ENCODE data around the gene DUOX1.

DNA sequence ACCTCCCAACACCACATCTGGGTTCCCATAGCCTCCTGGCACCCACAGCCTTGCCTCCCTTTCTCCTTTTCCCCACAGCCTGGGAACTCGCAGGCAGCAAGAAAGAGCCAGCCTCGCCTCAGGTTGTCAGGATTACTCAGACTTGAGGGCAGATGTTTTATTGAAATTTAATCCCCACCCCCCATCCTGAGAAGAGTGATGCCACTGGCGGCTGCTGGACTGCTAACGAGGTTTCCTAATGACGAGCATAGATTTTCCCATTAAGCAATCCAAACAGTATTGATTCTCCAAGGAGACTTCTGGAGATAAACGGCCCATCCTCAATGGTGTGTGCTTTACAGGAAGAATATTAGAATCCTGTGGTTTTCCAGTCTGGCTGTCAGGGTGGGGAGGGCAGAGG lies 44.3 kb downstream of the DUOX1 start:
- TF ChIP-seq MXI1 (IDR thresholded peaks at IDR 0.05; ENCODE audit: low read depth, low read length): no peak
- TF ChIP-seq FOXJ3 (CRISPR knock-in tag; IDR thresholded peaks at IDR 0.05): no peak
- TF ChIP-seq, protein P1, sequence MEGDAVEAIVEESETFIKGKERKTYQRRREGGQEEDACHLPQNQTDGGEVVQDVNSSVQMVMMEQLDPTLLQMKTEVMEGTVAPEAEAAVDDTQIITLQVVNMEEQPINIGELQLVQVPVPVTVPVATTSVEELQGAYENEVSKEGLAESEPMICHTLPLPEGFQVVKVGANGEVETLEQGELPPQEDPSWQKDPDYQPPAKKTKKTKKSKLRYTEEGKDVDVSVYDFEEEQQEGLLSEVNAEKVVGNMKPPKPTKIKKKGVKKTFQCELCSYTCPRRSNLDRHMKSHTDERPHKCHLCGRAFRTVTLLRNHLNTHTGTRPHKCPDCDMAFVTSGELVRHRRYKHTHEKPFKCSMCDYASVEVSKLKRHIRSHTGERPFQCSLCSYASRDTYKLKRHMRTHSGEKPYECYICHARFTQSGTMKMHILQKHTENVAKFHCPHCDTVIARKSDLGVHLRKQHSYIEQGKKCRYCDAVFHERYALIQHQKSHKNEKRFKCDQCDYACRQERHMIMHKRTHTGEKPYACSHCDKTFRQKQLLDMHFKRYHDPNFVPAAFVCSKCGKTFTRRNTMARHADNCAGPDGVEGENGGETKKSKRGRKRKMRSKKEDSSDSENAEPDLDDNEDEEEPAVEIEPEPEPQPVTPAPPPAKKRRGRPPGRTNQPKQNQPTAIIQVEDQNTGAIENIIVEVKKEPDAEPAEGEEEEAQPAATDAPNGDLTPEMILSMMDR (IDR thresholded peaks at IDR 0.05): no peak
- no peak for TF ChIP-seq SMC3 (IDR thresholded peaks at IDR 0.05; ENCODE audit: low read depth, low read length)
- TF ChIP-seq, protein P2, sequence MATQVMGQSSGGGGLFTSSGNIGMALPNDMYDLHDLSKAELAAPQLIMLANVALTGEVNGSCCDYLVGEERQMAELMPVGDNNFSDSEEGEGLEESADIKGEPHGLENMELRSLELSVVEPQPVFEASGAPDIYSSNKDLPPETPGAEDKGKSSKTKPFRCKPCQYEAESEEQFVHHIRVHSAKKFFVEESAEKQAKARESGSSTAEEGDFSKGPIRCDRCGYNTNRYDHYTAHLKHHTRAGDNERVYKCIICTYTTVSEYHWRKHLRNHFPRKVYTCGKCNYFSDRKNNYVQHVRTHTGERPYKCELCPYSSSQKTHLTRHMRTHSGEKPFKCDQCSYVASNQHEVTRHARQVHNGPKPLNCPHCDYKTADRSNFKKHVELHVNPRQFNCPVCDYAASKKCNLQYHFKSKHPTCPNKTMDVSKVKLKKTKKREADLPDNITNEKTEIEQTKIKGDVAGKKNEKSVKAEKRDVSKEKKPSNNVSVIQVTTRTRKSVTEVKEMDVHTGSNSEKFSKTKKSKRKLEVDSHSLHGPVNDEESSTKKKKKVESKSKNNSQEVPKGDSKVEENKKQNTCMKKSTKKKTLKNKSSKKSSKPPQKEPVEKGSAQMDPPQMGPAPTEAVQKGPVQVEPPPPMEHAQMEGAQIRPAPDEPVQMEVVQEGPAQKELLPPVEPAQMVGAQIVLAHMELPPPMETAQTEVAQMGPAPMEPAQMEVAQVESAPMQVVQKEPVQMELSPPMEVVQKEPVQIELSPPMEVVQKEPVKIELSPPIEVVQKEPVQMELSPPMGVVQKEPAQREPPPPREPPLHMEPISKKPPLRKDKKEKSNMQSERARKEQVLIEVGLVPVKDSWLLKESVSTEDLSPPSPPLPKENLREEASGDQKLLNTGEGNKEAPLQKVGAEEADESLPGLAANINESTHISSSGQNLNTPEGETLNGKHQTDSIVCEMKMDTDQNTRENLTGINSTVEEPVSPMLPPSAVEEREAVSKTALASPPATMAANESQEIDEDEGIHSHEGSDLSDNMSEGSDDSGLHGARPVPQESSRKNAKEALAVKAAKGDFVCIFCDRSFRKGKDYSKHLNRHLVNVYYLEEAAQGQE (IDR thresholded peaks at IDR 0.05; ENCODE audit: low read depth, low read length): no peak
- TF ChIP-seq RFX5 (IDR thresholded peaks at IDR 0.05; ENCODE audit: low read length): no peak
- TF ChIP-seq, protein P3, sequence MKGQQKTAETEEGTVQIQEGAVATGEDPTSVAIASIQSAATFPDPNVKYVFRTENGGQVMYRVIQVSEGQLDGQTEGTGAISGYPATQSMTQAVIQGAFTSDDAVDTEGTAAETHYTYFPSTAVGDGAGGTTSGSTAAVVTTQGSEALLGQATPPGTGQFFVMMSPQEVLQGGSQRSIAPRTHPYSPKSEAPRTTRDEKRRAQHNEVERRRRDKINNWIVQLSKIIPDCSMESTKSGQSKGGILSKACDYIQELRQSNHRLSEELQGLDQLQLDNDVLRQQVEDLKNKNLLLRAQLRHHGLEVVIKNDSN (IDR thresholded peaks at IDR 0.05; ENCODE audit: borderline replicate concordance, low read depth): no peak
- no peak for TF ChIP-seq FOXM1 (IDR thresholded peaks at IDR 0.05; ENCODE audit: low read depth)
- TF ChIP-seq, protein P4, sequence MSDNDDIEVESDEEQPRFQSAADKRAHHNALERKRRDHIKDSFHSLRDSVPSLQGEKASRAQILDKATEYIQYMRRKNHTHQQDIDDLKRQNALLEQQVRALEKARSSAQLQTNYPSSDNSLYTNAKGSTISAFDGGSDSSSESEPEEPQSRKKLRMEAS (IDR thresholded peaks at IDR 0.05; ENCODE audit: low read depth): no peak
- TF ChIP-seq EZH2phosphoT487 (IDR thresholded peaks at IDR 0.05; ENCODE audit: borderline replicate concordance, low read depth): no peak
- no peak for TF ChIP-seq NRF1 (IDR thresholded peaks at IDR 0.05; ENCODE audit: low read depth, low read length)
- TF ChIP-seq RAD21 (IDR thresholded peaks at IDR 0.05; ENCODE audit: low read length): no peak
- no peak for TF ChIP-seq POLR2AphosphoS5 (IDR thresholded peaks at IDR 0.05; ENCODE audit: low read depth, low read length)
- TF ChIP-seq EP300 (IDR thresholded peaks at IDR 0.05; ENCODE audit: borderline replicate concordance in 1 of 2, low read depth in 1 of 2, low read length in 1 of 2): no peak
